HepG2 (cell line): ENCODE measurements around the gene XKR7. TPM values are rescaled to one million over a fixed set of nuclear protein-coding genes. Genes with fewer than 3 reads are reported as not detected.

ENCODE experiments used
- ATM ChIP-seq: fragments of 450-650 bp; IDR thresholded peaks from 2 replicates; pipeline ENCODE4 v1.7.1; 2017; ENCODE audit warnings: mild to moderate bottlenecking, borderline replicate concordance
- EED ChIP-seq: sonication (generic); formaldehyde crosslinking; IDR thresholded peaks from 2 replicates; pipeline ENCODE4 v1.5.0; 2020; ENCODE audit warnings: mild to moderate bottlenecking, missing genetic modification reagents
- HNRNPLL ChIP-seq: fragments of 200-400 bp; formaldehyde crosslinking; IDR thresholded peaks from 2 replicates; pipeline ENCODE4 v1.6.1; 2017; ENCODE audit warnings: mild to moderate bottlenecking, low read depth, low read length; ENCODE audit not compliant: poor library complexity, severe bottlenecking
- MTA1 ChIP-seq: sonication (generic); formaldehyde crosslinking; IDR thresholded peaks from 2 replicates; pipeline ENCODE4 v1.4.0; 2020; ENCODE audit warnings: missing genetic modification reagents, mild to moderate bottlenecking, borderline replicate concordance
- PLRG1 ChIP-seq: fragments of 450-650 bp; conservative IDR thresholded peaks from 2 replicates; pipeline ENCODE4 v1.6.1; 2016
- SNAPC2 ChIP-seq: sonication (generic); formaldehyde crosslinking; IDR thresholded peaks from 2 replicates; pipeline ENCODE4 v1.8.1; 2022; ENCODE audit warnings: mild to moderate bottlenecking, missing genetic modification reagents
- TEAD3 ChIP-seq: optimal IDR thresholded peaks from 2 replicates; pipeline ENCODE3; 2016; ENCODE audit warnings: borderline replicate concordance
- TSC22D2 ChIP-seq: sonication (generic); formaldehyde crosslinking; IDR thresholded peaks from 2 replicates; pipeline ENCODE4 v1.5.1; 2020; ENCODE audit warnings: missing genetic modification reagents, mild to moderate bottlenecking, borderline replicate concordance
- ZBTB42 ChIP-seq: sonication (generic); formaldehyde crosslinking; IDR thresholded peaks from 2 replicates; pipeline ENCODE4 v1.5.0; 2020; ENCODE audit warnings: mild to moderate bottlenecking, missing genetic modification reagents
- ZNF3 ChIP-seq: IDR thresholded peaks from 2 replicates; pipeline ENCODE4 v1.7.0; 2017; ENCODE audit warnings: inconsistent platforms
- polyA plus RNA-seq, 8 experiments: library from polyadenylated mRNA; depleted of rRNA in 3 of 8; stranded (reverse) in 7 of 8; unstranded in 1 of 8; fragments of >200 nt; fragmentation: Illumina TruSeq in 4 of 8; extraction: Trizol in 4 of 8; gene quantifications; 2 replicates each; pipeline versions ENCODE4 v1.2.1 to v1.2.3, GENCODE V29; 2011 to 2016; ENCODE audit warnings: low read depth in 4 of 8, missing spikeins in 1 of 8, mixed read lengths in 1 of 8; ENCODE audit not compliant: insufficient read depth in 1 of 8
- total RNA-seq, 5 experiments: library from RNA; depleted of rRNA; stranded (reverse); fragments of >200 nt; fragmentation: Illumina TruSeq; extraction: Trizol; gene quantifications; 2 replicates each; pipeline ENCODE4 v1.2.3, GENCODE V29; 2016; ENCODE audit warnings: low read depth in 1 of 5
- TF ChIP-seq, protein P1 (sequence below): sonication (generic); formaldehyde crosslinking; IDR thresholded peaks from 2 replicates; pipeline ENCODE4 v1.4.0; 2020; ENCODE audit warnings: missing genetic modification reagents
- TF ChIP-seq, protein P2 (sequence below): sonication (generic); formaldehyde crosslinking; IDR thresholded peaks from 2 replicates; pipeline ENCODE4 v1.8.0; 2022; ENCODE audit warnings: mild to moderate bottlenecking, missing genetic modification reagents; ENCODE audit not compliant: insufficient replicate concordance
- TF ChIP-seq, protein P3 (sequence below): sonication (generic); formaldehyde crosslinking; IDR thresholded peaks from 2 replicates; pipeline ENCODE4 v1.5.1; 2020; ENCODE audit warnings: missing genetic modification reagents, mild to moderate bottlenecking, borderline replicate concordance
- TF ChIP-seq, protein P4 (sequence below): sonication (generic); formaldehyde crosslinking; IDR thresholded peaks from 2 replicates; pipeline ENCODE4 v1.4.0; 2020; ENCODE audit warnings: mild to moderate bottlenecking, missing genetic modification reagents
- TF ChIP-seq, protein P5 (sequence below): sonication (generic); formaldehyde crosslinking; IDR thresholded peaks from 2 replicates; pipeline ENCODE4 v1.4.0; 2020; ENCODE audit warnings: low read depth, mild to moderate bottlenecking, missing genetic modification reagents
- TF ChIP-seq, protein P6 (sequence below): sonication (generic); formaldehyde crosslinking; IDR thresholded peaks from 2 replicates; pipeline ENCODE4 v1.5.0; 2020; ENCODE audit warnings: mild to moderate bottlenecking, missing genetic modification reagents

The XKR7 gene
- total and polyA plus RNA-seq, 2 of the 13 experiments (the other 11 are each of a cell fraction or from before 2014, with no cell fraction given): not detected

DNA sequence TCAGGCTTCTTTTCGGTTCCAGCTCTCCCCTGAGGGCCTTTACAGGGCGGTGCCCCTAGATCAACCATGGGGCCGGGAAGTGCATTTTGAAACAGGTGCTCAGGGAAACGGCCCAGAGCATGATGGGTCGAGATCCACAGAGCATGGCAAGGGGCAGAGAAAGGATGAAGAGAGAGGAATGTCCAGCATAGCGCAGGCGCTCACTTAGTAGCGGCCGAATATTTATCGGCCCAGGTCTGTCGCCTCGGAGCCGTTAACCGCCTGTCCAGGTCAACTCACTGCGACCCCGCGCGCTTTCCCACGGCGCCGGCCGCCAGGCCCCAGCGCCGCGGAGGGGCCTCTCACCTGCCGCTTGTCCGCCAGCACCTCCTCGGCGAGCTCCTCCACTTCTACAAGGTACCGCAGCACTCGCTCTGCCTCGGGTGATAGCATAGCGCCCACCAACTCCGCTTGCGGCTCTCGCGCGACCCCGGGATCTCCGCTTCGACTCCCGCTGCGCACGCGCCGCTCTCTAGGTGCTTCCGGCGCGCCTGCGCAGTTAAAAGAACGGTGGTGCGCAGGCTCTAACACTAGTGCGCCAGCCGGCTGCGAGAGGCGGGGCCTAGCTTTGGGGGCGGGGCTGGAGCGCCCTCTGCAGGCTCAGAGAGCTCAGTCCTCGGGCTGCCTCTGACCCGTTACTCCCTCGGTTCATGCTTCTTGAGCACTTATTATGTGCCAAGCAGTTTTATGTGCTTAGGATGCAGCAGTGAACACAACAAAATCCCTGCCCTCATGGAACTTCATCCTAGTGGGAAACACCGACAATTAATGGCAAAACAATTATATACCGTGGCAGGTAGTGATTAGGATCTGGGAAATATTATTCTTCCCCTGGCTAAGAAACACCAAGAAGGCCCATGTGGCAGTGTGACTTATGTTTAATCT, 16.2 kb upstream of the XKR7 start, which contains the start of gene PDRG1 (continued):
- TF ChIP-seq TEAD3 (CRISPR knock-in tag): peak; percentile 59
- TF ChIP-seq TSC22D2: peak; percentile 78
- TF ChIP-seq, protein P1, sequence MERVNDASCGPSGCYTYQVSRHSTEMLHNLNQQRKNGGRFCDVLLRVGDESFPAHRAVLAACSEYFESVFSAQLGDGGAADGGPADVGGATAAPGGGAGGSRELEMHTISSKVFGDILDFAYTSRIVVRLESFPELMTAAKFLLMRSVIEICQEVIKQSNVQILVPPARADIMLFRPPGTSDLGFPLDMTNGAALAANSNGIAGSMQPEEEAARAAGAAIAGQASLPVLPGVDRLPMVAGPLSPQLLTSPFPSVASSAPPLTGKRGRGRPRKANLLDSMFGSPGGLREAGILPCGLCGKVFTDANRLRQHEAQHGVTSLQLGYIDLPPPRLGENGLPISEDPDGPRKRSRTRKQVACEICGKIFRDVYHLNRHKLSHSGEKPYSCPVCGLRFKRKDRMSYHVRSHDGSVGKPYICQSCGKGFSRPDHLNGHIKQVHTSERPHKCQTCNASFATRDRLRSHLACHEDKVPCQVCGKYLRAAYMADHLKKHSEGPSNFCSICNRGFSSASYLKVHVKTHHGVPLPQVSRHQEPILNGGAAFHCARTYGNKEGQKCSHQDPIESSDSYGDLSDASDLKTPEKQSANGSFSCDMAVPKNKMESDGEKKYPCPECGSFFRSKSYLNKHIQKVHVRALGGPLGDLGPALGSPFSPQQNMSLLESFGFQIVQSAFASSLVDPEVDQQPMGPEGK: peak; percentile 59
- no peak for TF ChIP-seq ATM
- TF ChIP-seq, protein P2, sequence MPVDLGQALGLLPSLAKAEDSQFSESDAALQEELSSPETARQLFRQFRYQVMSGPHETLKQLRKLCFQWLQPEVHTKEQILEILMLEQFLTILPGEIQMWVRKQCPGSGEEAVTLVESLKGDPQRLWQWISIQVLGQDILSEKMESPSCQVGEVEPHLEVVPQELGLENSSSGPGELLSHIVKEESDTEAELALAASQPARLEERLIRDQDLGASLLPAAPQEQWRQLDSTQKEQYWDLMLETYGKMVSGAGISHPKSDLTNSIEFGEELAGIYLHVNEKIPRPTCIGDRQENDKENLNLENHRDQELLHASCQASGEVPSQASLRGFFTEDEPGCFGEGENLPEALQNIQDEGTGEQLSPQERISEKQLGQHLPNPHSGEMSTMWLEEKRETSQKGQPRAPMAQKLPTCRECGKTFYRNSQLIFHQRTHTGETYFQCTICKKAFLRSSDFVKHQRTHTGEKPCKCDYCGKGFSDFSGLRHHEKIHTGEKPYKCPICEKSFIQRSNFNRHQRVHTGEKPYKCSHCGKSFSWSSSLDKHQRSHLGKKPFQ (CRISPR knock-in tag): no peak
- TF ChIP-seq, protein P3, sequence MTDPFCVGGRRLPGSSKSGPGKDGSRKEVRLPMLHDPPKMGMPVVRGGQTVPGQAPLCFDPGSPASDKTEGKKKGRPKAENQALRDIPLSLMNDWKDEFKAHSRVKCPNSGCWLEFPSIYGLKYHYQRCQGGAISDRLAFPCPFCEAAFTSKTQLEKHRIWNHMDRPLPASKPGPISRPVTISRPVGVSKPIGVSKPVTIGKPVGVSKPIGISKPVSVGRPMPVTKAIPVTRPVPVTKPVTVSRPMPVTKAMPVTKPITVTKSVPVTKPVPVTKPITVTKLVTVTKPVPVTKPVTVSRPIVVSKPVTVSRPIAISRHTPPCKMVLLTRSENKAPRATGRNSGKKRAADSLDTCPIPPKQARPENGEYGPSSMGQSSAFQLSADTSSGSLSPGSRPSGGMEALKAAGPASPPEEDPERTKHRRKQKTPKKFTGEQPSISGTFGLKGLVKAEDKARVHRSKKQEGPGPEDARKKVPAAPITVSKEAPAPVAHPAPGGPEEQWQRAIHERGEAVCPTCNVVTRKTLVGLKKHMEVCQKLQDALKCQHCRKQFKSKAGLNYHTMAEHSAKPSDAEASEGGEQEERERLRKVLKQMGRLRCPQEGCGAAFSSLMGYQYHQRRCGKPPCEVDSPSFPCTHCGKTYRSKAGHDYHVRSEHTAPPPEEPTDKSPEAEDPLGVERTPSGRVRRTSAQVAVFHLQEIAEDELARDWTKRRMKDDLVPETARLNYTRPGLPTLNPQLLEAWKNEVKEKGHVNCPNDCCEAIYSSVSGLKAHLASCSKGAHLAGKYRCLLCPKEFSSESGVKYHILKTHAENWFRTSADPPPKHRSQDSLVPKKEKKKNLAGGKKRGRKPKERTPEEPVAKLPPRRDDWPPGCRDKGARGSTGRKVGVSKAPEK: no peak
- TF ChIP-seq, protein P4, sequence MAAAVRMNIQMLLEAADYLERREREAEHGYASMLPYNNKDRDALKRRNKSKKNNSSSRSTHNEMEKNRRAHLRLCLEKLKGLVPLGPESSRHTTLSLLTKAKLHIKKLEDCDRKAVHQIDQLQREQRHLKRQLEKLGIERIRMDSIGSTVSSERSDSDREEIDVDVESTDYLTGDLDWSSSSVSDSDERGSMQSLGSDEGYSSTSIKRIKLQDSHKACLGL: peak; percentile 95
- peak; percentile 91 for TF ChIP-seq ZNF3
- no peak for TF ChIP-seq SNAPC2 (CRISPR knock-in tag)
- TF ChIP-seq MTA1 (CRISPR knock-in tag): no peak; the same call in 1 of the 2 replicates
- TF ChIP-seq PLRG1: no peak
- 0 out of 2 replicates have a peak, but pooled peaks have one; percentile 68 for TF ChIP-seq ZBTB42 (CRISPR knock-in tag)
- TF ChIP-seq, protein P5, sequence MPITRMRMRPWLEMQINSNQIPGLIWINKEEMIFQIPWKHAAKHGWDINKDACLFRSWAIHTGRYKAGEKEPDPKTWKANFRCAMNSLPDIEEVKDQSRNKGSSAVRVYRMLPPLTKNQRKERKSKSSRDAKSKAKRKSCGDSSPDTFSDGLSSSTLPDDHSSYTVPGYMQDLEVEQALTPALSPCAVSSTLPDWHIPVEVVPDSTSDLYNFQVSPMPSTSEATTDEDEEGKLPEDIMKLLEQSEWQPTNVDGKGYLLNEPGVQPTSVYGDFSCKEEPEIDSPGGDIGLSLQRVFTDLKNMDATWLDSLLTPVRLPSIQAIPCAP: no peak
- peak; percentile 60; the same call in 1 of the 2 replicates for TF ChIP-seq EED (CRISPR knock-in tag)
- TF ChIP-seq HNRNPLL: peak; percentile 94
- TF ChIP-seq, protein P6, sequence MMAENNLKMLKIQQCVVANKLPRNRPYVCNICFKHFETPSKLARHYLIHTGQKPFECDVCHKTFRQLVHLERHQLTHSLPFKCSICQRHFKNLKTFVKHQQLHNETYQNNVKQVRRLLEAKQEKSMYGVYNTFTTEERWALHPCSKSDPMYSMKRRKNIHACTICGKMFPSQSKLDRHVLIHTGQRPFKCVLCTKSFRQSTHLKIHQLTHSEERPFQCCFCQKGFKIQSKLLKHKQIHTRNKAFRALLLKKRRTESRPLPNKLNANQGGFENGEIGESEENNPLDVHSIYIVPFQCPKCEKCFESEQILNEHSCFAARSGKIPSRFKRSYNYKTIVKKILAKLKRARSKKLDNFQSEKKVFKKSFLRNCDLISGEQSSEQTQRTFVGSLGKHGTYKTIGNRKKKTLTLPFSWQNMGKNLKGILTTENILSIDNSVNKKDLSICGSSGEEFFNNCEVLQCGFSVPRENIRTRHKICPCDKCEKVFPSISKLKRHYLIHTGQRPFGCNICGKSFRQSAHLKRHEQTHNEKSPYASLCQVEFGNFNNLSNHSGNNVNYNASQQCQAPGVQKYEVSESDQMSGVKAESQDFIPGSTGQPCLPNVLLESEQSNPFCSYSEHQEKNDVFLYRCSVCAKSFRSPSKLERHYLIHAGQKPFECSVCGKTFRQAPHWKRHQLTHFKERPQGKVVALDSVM (CRISPR knock-in tag): peak; percentile 53
